OCI-LY7 (cell line): Measurements from ENCODE around the gene CDK19. TPM values are rescaled to one million over a fixed set of nuclear protein-coding genes. Genes with fewer than 3 reads are reported as not detected.

Experiments used
- BruUV-seq: library from RNA; stranded (reverse); fragments of 400-500 nt; replicated peaks from 2 replicates; lab custom pipeline; 2021; lab: Mats Ljungman, UMichigan
- CTCF ChIA-PET: fragments of 300-600 bp; sonication (Branson Sonifier 250); formaldehyde crosslinking; loops from one replicate; lab custom pipeline; 2022; ENCODE audit warnings: antibody characterized with exemption; ENCODE audit not compliant: unreplicated experiment; lab: Charles Lee
- POLR2A ChIA-PET: fragments of 300-600 bp; sonication (Branson Sonifier 250); formaldehyde crosslinking; loops from one replicate; lab custom pipeline; 2022; ENCODE audit warnings: antibody characterized with exemption; lab: Charles Lee
- DNase-seq: peaks from one replicate; pipeline ENCODE4 v3.0.0-alpha.2; 2015; ENCODE audit warnings: low spot score
- H2AFZ ChIP-seq: fragments of 200-600 bp; sonication (generic), shearing (Covaris generic); 2 replicates; pipeline ENCODE4 v1.6.1; 2014; ENCODE audit warnings: mild to moderate bottlenecking, antibody characterized with exemption, low read length, moderate library complexity
- H3K27ac ChIP-seq: fragments of 200-600 bp; sonication (generic); 2 replicates; pipeline ENCODE4 v1.5.1; 2014; ENCODE audit warnings: mixed run types, low read depth, mild to moderate bottlenecking, moderate library complexity, low read length, inconsistent platforms; ENCODE audit not compliant: poor library complexity, severe bottlenecking
- H3K36me3 ChIP-seq: fragments of 200-600 bp; sonication (generic); 2 replicates; pipeline ENCODE4 v1.6.1; 2014; ENCODE audit warnings: mild to moderate bottlenecking, antibody characterized with exemption, low read length, moderate library complexity, mixed read lengths; ENCODE audit not compliant: insufficient read depth
- H3K4me1 ChIP-seq: fragments of 200-600 bp; sonication (generic); 2 replicates; pipeline ENCODE4 v1.5.1; 2014; ENCODE audit warnings: mild to moderate bottlenecking, low read length; ENCODE audit not compliant: insufficient read depth, poor library complexity, severe bottlenecking
- H3K4me2 ChIP-seq: fragments of 200-600 bp; sonication (generic); 2 replicates; pipeline ENCODE4 v1.6.1; 2014; ENCODE audit warnings: mild to moderate bottlenecking, low read length
- H3K4me3 ChIP-seq: fragments of 200-600 bp; sonication (generic); 2 replicates; pipeline ENCODE4 v1.5.1; 2014; ENCODE audit warnings: mild to moderate bottlenecking, low read depth, low read length; ENCODE audit not compliant: poor library complexity, severe bottlenecking
- H3K79me2 ChIP-seq: fragments of 200-600 bp; sonication (generic); 2 replicates; pipeline ENCODE4 v1.6.1; 2016; ENCODE audit warnings: low read depth, mild to moderate bottlenecking, low read length, moderate library complexity, mixed read lengths; ENCODE audit not compliant: insufficient read depth
- H3K9me2 ChIP-seq: fragments of 200-600 bp; sonication (generic); 2 replicates; pipeline ENCODE4 v1.6.1; 2016; ENCODE audit warnings: mild to moderate bottlenecking, low read length, mixed read lengths; ENCODE audit not compliant: insufficient read depth
- H3K9me3 ChIP-seq: fragments of 200-600 bp; sonication (generic); 2 replicates; pipeline ENCODE4 v1.6.1; 2014; ENCODE audit warnings: mild to moderate bottlenecking, mixed run types, low read length, mixed read lengths
- H4K20me1 ChIP-seq: fragments of 200-600 bp; sonication (generic); 2 replicates; pipeline ENCODE4 v1.6.1; 2014; ENCODE audit warnings: mild to moderate bottlenecking, antibody characterized with exemption, low read length, moderate library complexity, mixed read lengths; ENCODE audit not compliant: insufficient read depth
- CTCF ChIP-seq: fragments of 200-600 bp; sonication (generic); conservative IDR thresholded peaks from 2 replicates; pipeline ENCODE4 v1.5.1; 2014; ENCODE audit warnings: mild to moderate bottlenecking, antibody characterized with exemption, low read length, moderate library complexity, mixed read lengths
- EZH2phosphoT487 ChIP-seq: fragments of 200-600 bp; sonication (generic); IDR thresholded peaks from 2 replicates; pipeline ENCODE4 v1.6.1; 2018; ENCODE audit warnings: low read depth, borderline replicate concordance, mild to moderate bottlenecking, mixed run types, antibody characterized with exemption, low read length, moderate library complexity, mixed read lengths
- intact Hi-C: fragments of 100-400 bp; cut with micrococcal nuclease; formaldehyde crosslinking; loops from one replicate; pipeline ENCODE4 v1.10.0; 2022; ENCODE audit not compliant: unreplicated experiment
- total RNA-seq, 2 experiments: library from RNA; depleted of rRNA in 1 of 2; stranded (reverse); fragments of >200 nt in 1 of 2; shearing (Covaris generic) in 1 of 2; gene quantifications; 2 replicates each; pipeline ENCODE4 v1.2.3, GENCODE V29; 2014 to 2022

The CDK19 gene
- total RNA-seq, 2 experiments from 2014 or later = 15.4 to 35.6 TPM

DNA sequence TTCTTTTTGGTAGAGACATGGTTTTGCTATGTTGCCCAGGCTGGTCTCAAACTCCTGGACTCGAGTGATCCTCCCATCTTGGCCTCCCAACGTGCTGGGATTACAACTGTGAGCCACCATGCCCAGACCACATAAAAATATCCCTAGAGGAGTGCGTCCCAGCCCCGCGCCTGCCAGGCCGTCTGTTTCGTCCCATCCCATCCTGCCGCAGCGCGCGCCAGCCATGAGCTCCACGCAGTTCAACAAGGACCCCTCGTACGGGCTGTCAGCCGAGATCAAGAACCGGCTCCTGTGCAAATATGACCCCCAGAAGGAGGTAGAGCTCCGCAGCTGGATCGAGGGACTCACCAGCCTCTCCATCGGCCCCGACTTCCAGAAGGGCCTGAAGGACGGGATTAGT lies 42.7 kb upstream of the CDK19 start:
- Histone ChIP-seq H3K79me2 (no peaks in the 10 kb centered on the region), H3K4me2 (no peak overlapping the region), H3K4me1 (no peaks in the 10 kb centered on the region), H3K4me3 (no peak overlapping the region), H2AFZ (no peak overlapping the region), H3K36me3 (no peaks in the 10 kb centered on the region), H4K20me1 (no peaks in the 10 kb centered on the region), H3K9me3 (no peaks in the 10 kb centered on the region), H3K9me2 (no peaks in the 10 kb centered on the region), H3K27ac (no peak overlapping the region)
- intact Hi-C loops = no loop called here
- no peak for DNase-seq
- ChIA-PET POLR2A (interaction anchor here (1.8 kb wide), 1 partner anchor 13 kb away, joined by 6 read pairs; no protein-coding TSS in a partner anchor), CTCF (no interaction called here)
- no TSS peak for BruUV-seq
- TF ChIP-seq EZH2phosphoT487 (no peak), CTCF (no peak)

GRCh38 chr6:110856296-110856695 lies 41.0 kb upstream of the CDK19 start:
- Histone ChIP-seq H4K20me1 (no peaks in the 10 kb centered on the region), H3K9me2 (no peaks in the 10 kb centered on the region), H3K79me2 (no peaks in the 10 kb centered on the region), H3K27ac (no peak overlapping the region), H3K36me3 (no peaks in the 10 kb centered on the region), H3K4me3 (no peak overlapping the region), H3K4me1 (no peaks in the 10 kb centered on the region), H2AFZ (no peak overlapping the region), H3K4me2 (no peak overlapping the region), H3K9me3 (no peaks in the 10 kb centered on the region)
- ChIA-PET CTCF (interaction anchor here (0.6 kb wide), 1 partner anchor 102 kb away, joined by 6 read pairs; no protein-coding TSS in a partner anchor), POLR2A (no interaction called here)
- TF ChIP-seq EZH2phosphoT487 (no peak), CTCF (no peak)
- DNase-seq = no peak
- BruUV-seq = no TSS peak
- intact Hi-C loops = no loop called here

- no peak overlapping the region for H3K4me3 ChIP-seq
- BruUV-seq = no TSS peak
- no peaks in the 10 kb centered on the region for H3K79me2 ChIP-seq
- CTCF ChIA-PET = no interaction called here
- no peaks in the 10 kb centered on the region for H3K36me3 ChIP-seq
- DNase-seq = no peak
- POLR2A ChIA-PET = interaction anchor here (0.6 kb wide), 1 partner anchor 34 kb away, joined by 4 read pairs; no protein-coding TSS in a partner anchor
- H3K4me1 ChIP-seq = no peaks in the 10 kb centered on the region
- no peak overlapping the region for H3K27ac ChIP-seq
- H3K9me2 ChIP-seq = no peaks in the 10 kb centered on the region
- intact Hi-C loops = no loop called here
- no peak overlapping the region for H3K4me2 ChIP-seq
- no peaks in the 10 kb centered on the region for H4K20me1 ChIP-seq
- no peak for TF ChIP-seq EZH2phosphoT487
- TF ChIP-seq CTCF = no peak
- H3K9me3 ChIP-seq = no peaks in the 10 kb centered on the region
- H2AFZ ChIP-seq = no peak overlapping the region
These were observed 38.6 kb upstream of the CDK19 start for GRCh38 chr6:110853754-110854477.
